ENCODE data around the gene PEX3. TPM values are rescaled to one million over a fixed set of nuclear protein-coding genes. Genes with fewer than 3 reads are reported as not detected.

The PEX3 gene
- total RNA-seq, 2 donors from 2014 or later, result 2.0 to 4.4 TPM

DNA sequence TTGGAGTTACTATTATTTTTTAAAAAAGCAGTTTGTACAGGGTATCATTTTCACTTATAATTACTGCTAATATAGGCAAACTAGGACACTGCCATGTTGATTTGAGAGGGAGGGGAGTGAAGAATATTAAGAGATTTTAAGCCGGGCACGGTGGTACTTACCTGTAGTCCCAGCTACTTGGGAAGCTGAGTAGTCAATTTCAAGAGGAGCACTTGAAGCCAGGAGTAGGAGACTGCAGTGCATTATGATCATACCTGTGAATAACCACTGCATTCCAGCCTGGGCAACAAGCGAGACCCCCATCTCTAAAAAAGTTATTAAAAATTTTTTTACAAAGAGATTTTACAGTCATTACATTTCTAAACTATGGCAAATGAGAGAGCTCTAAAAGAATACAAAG lies 35.8 kb upstream of the PEX3 start:
- H3K9me3 ChIP-seq, result no peaks in the 10 kb centered on the region
- H3K36me3 ChIP-seq (replicated peaks in 1 of 2; ENCODE audit: insufficient read depth in 1 of 2, low read depth in 2 of 2), result no peaks in the 10 kb centered on the region
- TF ChIP-seq POLR2A (IDR thresholded peaks at IDR 0.05), result no peak
- TF ChIP-seq, protein P1, sequence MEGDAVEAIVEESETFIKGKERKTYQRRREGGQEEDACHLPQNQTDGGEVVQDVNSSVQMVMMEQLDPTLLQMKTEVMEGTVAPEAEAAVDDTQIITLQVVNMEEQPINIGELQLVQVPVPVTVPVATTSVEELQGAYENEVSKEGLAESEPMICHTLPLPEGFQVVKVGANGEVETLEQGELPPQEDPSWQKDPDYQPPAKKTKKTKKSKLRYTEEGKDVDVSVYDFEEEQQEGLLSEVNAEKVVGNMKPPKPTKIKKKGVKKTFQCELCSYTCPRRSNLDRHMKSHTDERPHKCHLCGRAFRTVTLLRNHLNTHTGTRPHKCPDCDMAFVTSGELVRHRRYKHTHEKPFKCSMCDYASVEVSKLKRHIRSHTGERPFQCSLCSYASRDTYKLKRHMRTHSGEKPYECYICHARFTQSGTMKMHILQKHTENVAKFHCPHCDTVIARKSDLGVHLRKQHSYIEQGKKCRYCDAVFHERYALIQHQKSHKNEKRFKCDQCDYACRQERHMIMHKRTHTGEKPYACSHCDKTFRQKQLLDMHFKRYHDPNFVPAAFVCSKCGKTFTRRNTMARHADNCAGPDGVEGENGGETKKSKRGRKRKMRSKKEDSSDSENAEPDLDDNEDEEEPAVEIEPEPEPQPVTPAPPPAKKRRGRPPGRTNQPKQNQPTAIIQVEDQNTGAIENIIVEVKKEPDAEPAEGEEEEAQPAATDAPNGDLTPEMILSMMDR (IDR thresholded peaks at IDR 0.05), result no peak
- 89 to 94% methylated on average over 3 of the region's 3 CpGs for WGBS, 2 donors
- ATAC-seq (no peak), DNase-seq (no peak)
- peaks cover 4% of the 10 kb centered on the region for H3K4me1 ChIP-seq
- no peak overlapping the region for H3K4me3 ChIP-seq
- intact Hi-C loops (cut with DNase I), result no loop called here
- H3K27me3 ChIP-seq, result no peaks in the 10 kb centered on the region
- no peak overlapping the region for H3K27ac ChIP-seq

DNA sequence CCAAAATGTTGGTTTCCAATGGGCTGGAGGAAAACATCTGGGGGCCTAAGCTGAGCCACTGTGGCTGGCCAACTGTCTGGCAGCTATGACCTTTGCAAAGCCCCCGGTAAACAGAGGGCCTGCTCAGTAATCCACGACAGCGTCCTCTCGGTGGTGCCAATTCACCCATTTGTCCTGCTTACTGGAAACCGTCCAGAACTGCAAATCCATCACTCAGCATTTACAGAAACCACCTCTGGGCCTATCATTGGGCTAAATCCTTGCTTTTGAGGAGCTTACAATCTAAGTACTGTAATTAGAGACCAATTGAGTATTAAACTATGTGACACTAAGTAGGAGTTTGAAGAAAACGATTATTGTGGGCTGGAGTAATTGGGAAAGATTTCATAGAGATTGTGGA lies 31.1 kb upstream of the PEX3 start:
- ATAC-seq (no peak), DNase-seq (no peak)
- 76 to 77% methylated on average over 6 of the region's 6 CpGs for WGBS, 2 donors
- Histone ChIP-seq H3K27ac (no peak overlapping the region), H3K9me3 (no peaks in the 10 kb centered on the region), H3K27me3 (no peaks in the 10 kb centered on the region), H3K4me1 (no peaks in the 10 kb centered on the region), H3K36me3 (replicated peaks in 1 of 2; ENCODE audit: insufficient read depth in 1 of 2, low read depth in 2 of 2) (no peaks in the 10 kb centered on the region), H3K4me3 (no peak overlapping the region)
- intact Hi-C loops (cut with DNase I), result no loop called here
- TF ChIP-seq, protein P1 (IDR thresholded peaks at IDR 0.05), result no peak

GRCh38 chr6:143426026-143426425 lies 24.6 kb upstream of the PEX3 start:
- Histone ChIP-seq H3K36me3 (replicated peaks in 1 of 2; ENCODE audit: insufficient read depth in 1 of 2, low read depth in 2 of 2) (peaks cover 0 to 2% of the 10 kb centered on the region in 2 donors), H3K4me1 (no peaks in the 10 kb centered on the region), H3K4me3 (no peak overlapping the region), H3K27me3 (no peaks in the 10 kb centered on the region), H3K9me3 (no peaks in the 10 kb centered on the region), H3K27ac (no peak overlapping the region)
- TF ChIP-seq POLR2A (IDR thresholded peaks at IDR 0.05), result no peak
- TF ChIP-seq, protein P1 (IDR thresholded peaks at IDR 0.05), result no peak
- WGBS, 2 donors, result 68 to 76% methylated on average over 2 of the region's 2 CpGs
- DNase-seq, result no peak
- ATAC-seq, result no peak
- intact Hi-C loops (cut with DNase I), result loop anchor here (10.0 kb wide), 2 partner anchors 741 to 951 kb away; no protein-coding TSS in a partner anchor

DNA sequence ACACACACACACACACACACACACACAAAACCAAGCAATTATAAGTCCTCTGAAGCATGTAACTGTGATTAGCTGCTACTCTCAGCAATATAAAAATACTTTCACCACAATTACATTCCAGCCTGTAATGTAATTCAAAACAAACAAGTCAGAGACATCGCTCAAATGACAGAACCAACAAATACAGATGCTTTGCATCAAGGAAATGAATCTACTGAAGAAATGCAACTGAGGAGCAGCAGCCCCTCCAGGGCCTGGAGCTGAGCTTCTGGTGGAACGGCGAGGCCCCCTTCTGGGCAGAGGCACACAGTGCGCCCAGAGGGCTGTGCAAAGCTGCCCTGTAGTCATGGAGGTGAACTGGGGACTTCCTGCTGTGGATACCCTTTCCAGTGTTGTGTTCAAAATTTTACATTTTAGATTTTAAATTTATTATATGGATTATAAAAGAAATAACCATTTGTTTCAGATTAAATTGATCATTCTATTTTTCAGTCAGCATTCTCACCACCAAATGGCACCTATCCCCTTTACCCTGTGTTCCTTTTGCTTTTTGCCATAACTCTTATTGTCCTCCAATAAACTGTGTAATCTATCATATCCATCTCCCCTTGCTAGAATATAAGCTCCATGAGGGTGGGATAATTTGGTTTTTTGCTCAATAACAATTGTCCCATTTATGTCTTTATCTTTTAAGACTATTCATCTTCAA lies 23.3 kb upstream of the PEX3 start:
- H3K36me3 ChIP-seq (replicated peaks in 1 of 2; ENCODE audit: insufficient read depth in 1 of 2, low read depth in 2 of 2), result peaks cover 0 to 2% of the 10 kb centered on the region in 2 donors
- H3K4me3 ChIP-seq, result no peak overlapping the region
- TF ChIP-seq, protein P1 (IDR thresholded peaks at IDR 0.05), result peak; percentile 24 to 89 (median 70)
- TF ChIP-seq POLR2A (IDR thresholded peaks at IDR 0.05), result no peak
- DNase-seq (peak; percentile 57 to 69 (median 64)), ATAC-seq (peak; percentile 79)
- no peaks in the 10 kb centered on the region for H3K9me3 ChIP-seq
- intact Hi-C loops (cut with DNase I), result loop anchor here (10.0 kb wide), 2 partner anchors 742 to 952 kb away; no protein-coding TSS in a partner anchor
- WGBS, 2 donors, result 28 to 32% methylated on average over 4 of the region's 4 CpGs
- no peaks in the 10 kb centered on the region for H3K27me3 ChIP-seq
- H3K27ac ChIP-seq, result no peak overlapping the region
- H3K4me1 ChIP-seq, result no peaks in the 10 kb centered on the region

DNA sequence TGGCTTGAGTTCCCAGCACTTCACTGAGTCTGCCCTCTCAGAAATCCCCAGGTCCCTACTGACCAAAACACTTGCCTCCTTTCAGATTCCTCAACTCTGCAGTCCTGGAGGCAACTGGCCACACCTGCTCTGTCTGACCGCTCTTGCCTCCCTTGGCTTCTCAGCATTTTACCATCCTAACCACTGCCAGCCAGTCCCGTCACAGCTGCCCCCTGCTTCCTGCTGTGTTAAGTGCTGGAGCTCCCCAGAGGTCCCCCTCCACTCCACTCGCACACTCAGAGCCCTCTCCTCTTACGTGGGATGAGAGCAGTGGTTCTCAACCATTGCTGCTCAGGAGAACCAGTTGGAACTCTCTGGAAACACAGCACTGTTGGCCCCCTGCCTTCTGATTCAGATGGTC lies 20.6 kb upstream of the PEX3 start:
- Histone ChIP-seq H3K36me3 (replicated peaks in 1 of 2; ENCODE audit: insufficient read depth in 1 of 2, low read depth in 2 of 2) (peaks cover 0 to 2% of the 10 kb centered on the region in 2 donors), H3K27ac (no peak overlapping the region), H3K4me1 (no peaks in the 10 kb centered on the region), H3K9me3 (peaks cover 0 to 3% (median 0%) of the 10 kb centered on the region in 3 donors), H3K4me3 (no peak overlapping the region), H3K27me3 (no peaks in the 10 kb centered on the region)
- WGBS, 2 donors, result 88 to 91% methylated on average over 4 of the region's 4 CpGs
- ATAC-seq (no peak), DNase-seq (no peak)
- intact Hi-C loops (cut with DNase I), result loop anchor here (10.0 kb wide), 2 partner anchors 745 to 955 kb away; no protein-coding TSS in a partner anchor
- TF ChIP-seq POLR2A (IDR thresholded peaks at IDR 0.05), result no peak
- TF ChIP-seq, protein P1 (IDR thresholded peaks at IDR 0.05), result no peak
